K562 (cell line): ENCODE measurements around the gene TMSB4X. TPM values are rescaled to one million over a fixed set of nuclear protein-coding genes. Genes with fewer than 3 reads are reported as not detected.

Experiments
- CBX2 ChIP-seq: fragments of 200-600 bp; sonication (generic); IDR thresholded peaks from one replicate; pipeline ENCODE4 v1.6.1; 2012; ENCODE audit warnings: mild to moderate bottlenecking, low read length, inconsistent platforms; ENCODE audit not compliant: insufficient read depth, poor library complexity, severe bottlenecking
- CHD1 ChIP-seq: fragments of 200-600 bp; sonication (generic); IDR thresholded peaks from one replicate; pipeline ENCODE4 v1.6.1; 2012; ENCODE audit warnings: mild to moderate bottlenecking, moderate library complexity, low read length, inconsistent platforms
- E2F3 ChIP-seq: fragments of 250-450 bp; sonication (Bioruptor Pico); IDR thresholded peaks from 2 replicates; pipeline ENCODE4 v1.4.0; 2020; ENCODE audit warnings: mild to moderate bottlenecking
- ETV6 ChIP-seq, 3 experiments: fragments of 150-350 bp in 1 of 3; sonication (generic) in 1 of 3; formaldehyde crosslinking in 1 of 3; IDR thresholded peaks; 2 replicates each; pipeline versions ENCODE4 v1.6.1 to v1.8.0; 2014 to 2022; ENCODE audit warnings: borderline replicate concordance in 2 of 3, low read depth in 2 of 3, antibody characterized with exemption in 1 of 3, low read length in 1 of 3, mild to moderate bottlenecking in 1 of 3, missing genetic modification reagents in 1 of 3
- EZH2 ChIP-seq: IDR thresholded peaks from 2 replicates; pipeline ENCODE4 v1.6.1; 2012; ENCODE audit warnings: low read depth, mild to moderate bottlenecking, inconsistent platforms, low read length, borderline replicate concordance
- FOXJ3 ChIP-seq: sonication (generic); formaldehyde crosslinking; IDR thresholded peaks from 2 replicates; pipeline ENCODE4 v1.4.0; 2020; ENCODE audit warnings: mild to moderate bottlenecking, missing genetic modification reagents
- GATAD2B ChIP-seq: fragments of 450-650 bp; IDR thresholded peaks from 2 replicates; pipeline ENCODE4 v1.6.1; 2017; ENCODE audit warnings: mild to moderate bottlenecking, borderline replicate concordance
- ILF3 ChIP-seq: fragments of 450-650 bp; IDR thresholded peaks from 2 replicates; pipeline ENCODE4 v1.6.1; 2018; ENCODE audit warnings: antibody characterized with exemption, mild to moderate bottlenecking, moderate library complexity, borderline replicate concordance
- JUN ChIP-seq, 2 experiments: sonication (generic) in 1 of 2; formaldehyde crosslinking in 1 of 2; IDR thresholded peaks; 2 replicates each; pipeline versions ENCODE4 v1.6.1 to v1.8.0; 2012 to 2022; ENCODE audit warnings: borderline replicate concordance in 2 of 2, mild to moderate bottlenecking in 2 of 2, improper control_type of control experiment in 1 of 2, low read depth in 1 of 2, low read length in 1 of 2, missing genetic modification reagents in 1 of 2
- KLF16 ChIP-seq: IDR thresholded peaks from 2 replicates; pipeline ENCODE4 v1.6.1; 2016; ENCODE audit warnings: antibody characterized with exemption
- NBN ChIP-seq: fragments of 450-650 bp; IDR thresholded peaks from 2 replicates; pipeline ENCODE4 v1.6.1; 2016; ENCODE audit warnings: low read depth, mild to moderate bottlenecking
- NR3C1 ChIP-seq: sonication (generic); formaldehyde crosslinking; IDR thresholded peaks from 2 replicates; pipeline ENCODE4 v1.8.1; 2022; ENCODE audit warnings: missing genetic modification reagents
- PML ChIP-seq: IDR thresholded peaks from 2 replicates; pipeline ENCODE4 v1.6.1; 2012; ENCODE audit warnings: low read length, inconsistent platforms
- RUNX1 ChIP-seq: sonication (generic); IDR thresholded peaks from 2 replicates; pipeline ENCODE4 v1.6.1; 2016; ENCODE audit warnings: antibody characterized with exemption, low read depth
- SMARCA4 ChIP-seq: fragments of 450-650 bp; IDR thresholded peaks from 2 replicates; pipeline ENCODE4 v1.6.1; 2016
- SREBF1 ChIP-seq: fragments of 150-350 bp; IDR thresholded peaks from 2 replicates; pipeline ENCODE4 v1.6.1; 2014; ENCODE audit warnings: antibody characterized with exemption, low read depth, low read length, borderline replicate concordance
- TBL1XR1 ChIP-seq, 2 experiments: IDR thresholded peaks; 2 replicates each; pipeline ENCODE4 v1.6.1; 2012; ENCODE audit warnings: improper control_type of control experiment in 2 of 2, low read length in 2 of 2, mild to moderate bottlenecking in 1 of 2
- TCF3 ChIP-seq: sonication (generic); formaldehyde crosslinking; IDR thresholded peaks from 2 replicates; pipeline ENCODE4 v1.4.0; 2020; ENCODE audit warnings: mild to moderate bottlenecking, missing genetic modification reagents
- ZC3H11A ChIP-seq: IDR thresholded peaks from 2 replicates; pipeline ENCODE4 v1.6.1; 2012; ENCODE audit warnings: low read depth, low read length, improper control_type of control experiment
- ZFX ChIP-seq: sonication (generic); formaldehyde crosslinking; IDR thresholded peaks from 2 replicates; pipeline ENCODE4 v1.8.0; 2022; ENCODE audit warnings: mild to moderate bottlenecking, missing genetic modification reagents, moderate library complexity
- ZNF23 ChIP-seq: fragments of 250-450 bp; sonication (Bioruptor Pico); IDR thresholded peaks from 2 replicates; pipeline ENCODE4 v1.4.0; 2020; ENCODE audit warnings: mild to moderate bottlenecking
- ZNF239 ChIP-seq: fragments of 250-450 bp; sonication (Bioruptor Pico); IDR thresholded peaks from 2 replicates; pipeline ENCODE4 v1.4.0; 2020; ENCODE audit warnings: mild to moderate bottlenecking
- ZNF41 ChIP-seq: fragments of 250-450 bp; sonication (Bioruptor Pico); conservative IDR thresholded peaks from 2 replicates; pipeline ENCODE4 v1.4.0; 2020; ENCODE audit warnings: mild to moderate bottlenecking
- ZNF444 ChIP-seq: fragments of 250-450 bp; sonication (Bioruptor Pico); IDR thresholded peaks from 2 replicates; pipeline ENCODE4 v1.4.0; 2020; ENCODE audit warnings: mild to moderate bottlenecking, moderate library complexity
- polyA plus RNA-seq, 8 experiments: library from polyadenylated mRNA; depleted of rRNA in 4 of 8; stranded (reverse) in 5 of 8; unstranded in 3 of 8; fragments of >200 nt; fragmentation: Nextera tagmentation in 2 of 8; fragmentation: Illumina TruSeq in 1 of 8; extraction: Ambion mirVana in 2 of 8; extraction: Trizol in 1 of 8; gene quantifications; 2 replicates each; pipeline versions ENCODE4 v1.2.1 to v1.2.3, GENCODE V29; 2011 to 2014; ENCODE audit warnings: inconsistent platforms in 1 of 8, missing spikeins in 1 of 8
- total RNA-seq, 7 experiments: library from RNA; depleted of rRNA in 6 of 7; stranded (reverse); fragments of >200 nt in 6 of 7; fragmentation: Illumina TruSeq in 2 of 7; extraction: Trizol in 2 of 7; gene quantifications; 2 replicates each; pipeline versions ENCODE4 v1.2.1 to v1.2.3, GENCODE V29; 2011 to 2021; ENCODE audit warnings: low replicate concordance in 1 of 7
- TF ChIP-seq, protein P1 (sequence below): sonication (generic); formaldehyde crosslinking; IDR thresholded peaks from 2 replicates; pipeline ENCODE4 v1.8.0; 2023; ENCODE audit warnings: mild to moderate bottlenecking, missing genetic modification reagents
- TF ChIP-seq, protein P2 (sequence below): fragments of 250-450 bp; sonication (Bioruptor Pico); IDR thresholded peaks from 2 replicates; pipeline ENCODE4 v1.8.0; 2021; ENCODE audit warnings: moderate library complexity, mild to moderate bottlenecking, inconsistent platforms

Gene TMSB4X
- total and polyA plus RNA-seq, 9 of the 15 experiments (the other 6 are each of a cell fraction or from before 2014, with no cell fraction given), result 1,035 to 2,035 (median 1,529) TPM

DNA sequence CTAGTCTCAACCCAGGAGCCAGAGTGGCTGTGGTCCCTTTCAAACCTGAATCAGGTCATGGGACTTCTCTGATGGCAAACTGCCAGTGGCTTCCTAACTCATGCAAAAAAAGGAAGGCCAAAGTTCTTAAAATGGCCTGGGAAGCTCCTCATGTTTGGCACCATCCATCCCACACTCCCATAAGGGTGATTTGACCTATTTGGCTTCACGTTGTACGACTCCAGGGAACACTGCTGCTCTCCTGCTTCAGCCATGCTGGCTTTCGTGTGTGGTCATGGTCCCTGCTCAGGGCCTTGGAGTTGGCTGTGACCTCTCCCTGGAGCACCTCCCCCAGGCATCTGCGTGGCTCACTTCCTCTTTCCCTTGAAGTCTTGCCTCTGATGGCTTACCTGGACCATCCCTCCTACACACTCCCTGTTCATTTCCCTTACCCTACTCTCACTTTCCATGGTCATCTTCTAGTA, 12.8 kb upstream of the TMSB4X start (continued):
- TF ChIP-seq ILF3 (no peak), SMARCA4 (peak; percentile 20; the same call in 1 of the 2 replicates), CBX2 (no peak), KLF16 (no peak), ZNF41 (0 out of 2 replicates have a peak, but pooled peaks have one; percentile 45), RUNX1 (no peak), GATAD2B (no peak), ZFX (CRISPR knock-in tag) (peak; percentile 44; the same call in 1 of the 2 replicates), SREBF1 (no peak), ZC3H11A (no peak), TBL1XR1 (IDR thresholded peaks at IDR 0.05; ENCODE audit: low read length in 2 of 2) (no peak), ETV6 (IDR thresholded peaks at IDR 0.05; ENCODE audit: borderline replicate concordance in 1 of 2, low read depth in 2 of 2, low read length in 1 of 2) (no peak), ETV6 (CRISPR knock-in tag; IDR thresholded peaks at IDR 0.05; ENCODE audit: borderline replicate concordance) (no peak), NBN (no peak), ZNF239 (CRISPR knock-in tag) (peak; percentile 65), E2F3 (CRISPR knock-in tag) (no peak), JUN (IDR thresholded peaks at IDR 0.05; ENCODE audit: borderline replicate concordance, low read depth, low read length) (no peak), JUN (CRISPR knock-in tag; IDR thresholded peaks at IDR 0.05; ENCODE audit: borderline replicate concordance) (no peak), TCF3 (CRISPR knock-in tag) (no peak), ZNF444 (CRISPR knock-in tag) (no peak), ZNF23 (no peak), EZH2 (no peak), NR3C1 (no peak), FOXJ3 (CRISPR knock-in tag) (no peak), CHD1 (no peak), PML (no peak)
- TF ChIP-seq, protein P1, sequence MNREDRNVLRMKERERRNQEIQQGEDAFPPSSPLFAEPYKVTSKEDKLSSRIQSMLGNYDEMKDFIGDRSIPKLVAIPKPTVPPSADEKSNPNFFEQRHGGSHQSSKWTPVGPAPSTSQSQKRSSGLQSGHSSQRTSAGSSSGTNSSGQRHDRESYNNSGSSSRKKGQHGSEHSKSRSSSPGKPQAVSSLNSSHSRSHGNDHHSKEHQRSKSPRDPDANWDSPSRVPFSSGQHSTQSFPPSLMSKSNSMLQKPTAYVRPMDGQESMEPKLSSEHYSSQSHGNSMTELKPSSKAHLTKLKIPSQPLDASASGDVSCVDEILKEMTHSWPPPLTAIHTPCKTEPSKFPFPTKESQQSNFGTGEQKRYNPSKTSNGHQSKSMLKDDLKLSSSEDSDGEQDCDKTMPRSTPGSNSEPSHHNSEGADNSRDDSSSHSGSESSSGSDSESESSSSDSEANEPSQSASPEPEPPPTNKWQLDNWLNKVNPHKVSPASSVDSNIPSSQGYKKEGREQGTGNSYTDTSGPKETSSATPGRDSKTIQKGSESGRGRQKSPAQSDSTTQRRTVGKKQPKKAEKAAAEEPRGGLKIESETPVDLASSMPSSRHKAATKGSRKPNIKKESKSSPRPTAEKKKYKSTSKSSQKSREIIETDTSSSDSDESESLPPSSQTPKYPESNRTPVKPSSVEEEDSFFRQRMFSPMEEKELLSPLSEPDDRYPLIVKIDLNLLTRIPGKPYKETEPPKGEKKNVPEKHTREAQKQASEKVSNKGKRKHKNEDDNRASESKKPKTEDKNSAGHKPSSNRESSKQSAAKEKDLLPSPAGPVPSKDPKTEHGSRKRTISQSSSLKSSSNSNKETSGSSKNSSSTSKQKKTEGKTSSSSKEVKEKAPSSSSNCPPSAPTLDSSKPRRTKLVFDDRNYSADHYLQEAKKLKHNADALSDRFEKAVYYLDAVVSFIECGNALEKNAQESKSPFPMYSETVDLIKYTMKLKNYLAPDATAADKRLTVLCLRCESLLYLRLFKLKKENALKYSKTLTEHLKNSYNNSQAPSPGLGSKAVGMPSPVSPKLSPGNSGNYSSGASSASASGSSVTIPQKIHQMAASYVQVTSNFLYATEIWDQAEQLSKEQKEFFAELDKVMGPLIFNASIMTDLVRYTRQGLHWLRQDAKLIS (CRISPR knock-in tag), result no peak
- TF ChIP-seq, protein P2, sequence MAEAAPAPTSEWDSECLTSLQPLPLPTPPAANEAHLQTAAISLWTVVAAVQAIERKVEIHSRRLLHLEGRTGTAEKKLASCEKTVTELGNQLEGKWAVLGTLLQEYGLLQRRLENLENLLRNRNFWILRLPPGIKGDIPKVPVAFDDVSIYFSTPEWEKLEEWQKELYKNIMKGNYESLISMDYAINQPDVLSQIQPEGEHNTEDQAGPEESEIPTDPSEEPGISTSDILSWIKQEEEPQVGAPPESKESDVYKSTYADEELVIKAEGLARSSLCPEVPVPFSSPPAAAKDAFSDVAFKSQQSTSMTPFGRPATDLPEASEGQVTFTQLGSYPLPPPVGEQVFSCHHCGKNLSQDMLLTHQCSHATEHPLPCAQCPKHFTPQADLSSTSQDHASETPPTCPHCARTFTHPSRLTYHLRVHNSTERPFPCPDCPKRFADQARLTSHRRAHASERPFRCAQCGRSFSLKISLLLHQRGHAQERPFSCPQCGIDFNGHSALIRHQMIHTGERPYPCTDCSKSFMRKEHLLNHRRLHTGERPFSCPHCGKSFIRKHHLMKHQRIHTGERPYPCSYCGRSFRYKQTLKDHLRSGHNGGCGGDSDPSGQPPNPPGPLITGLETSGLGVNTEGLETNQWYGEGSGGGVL (CRISPR knock-in tag), result no peak
